Measurements from ENCODE around the gene TCF7L1. TPM values are rescaled to one million over a fixed set of nuclear protein-coding genes. Genes with fewer than 3 reads are reported as not detected.

Gene TCF7L1
- polyA plus RNA-seq, 3 donors: 0.05 to 0.09 TPM; not detected in 1

- 94% methylated on average over 3 of the region's 8 CpGs for WGBS (ENCODE audit: insufficient coverage)
- peaks cover 8% of the 10 kb centered on the region for H3K4me1 Mint-ChIP-seq
- Histone ChIP-seq H3K79me2 (ENCODE audit: insufficient read depth, low read length) (no peaks in the 10 kb centered on the region), H3K27me3 (ENCODE audit: control insufficient read depth in 2 of 2, insufficient read depth in 2 of 2, low read length in 2 of 2) (no peaks in the 10 kb centered on the region), H3K4me2 (replicated peaks; ENCODE audit: extremely low read depth, low read length, poor library complexity, severe bottlenecking) (no peak overlapping the region), H3K4me1 (ENCODE audit: control insufficient read depth in 1 of 2, insufficient read depth in 2 of 2, low read length in 2 of 2) (no peaks in the 10 kb centered on the region), H3K4me3 (replicated peaks in 1 of 3; ENCODE audit: low read depth in 2 of 3, low read length in 3 of 3) (no peak overlapping the region), H3K9me3 (replicated peaks in 1 of 2; ENCODE audit: control insufficient read depth in 1 of 2, insufficient read depth in 1 of 2, low read length in 2 of 2) (no peaks in the 10 kb centered on the region), H4K20me1 (ENCODE audit: insufficient read depth, low read length) (no peaks in the 10 kb centered on the region), H3K36me3 (replicated peaks in 1 of 2; ENCODE audit: control insufficient read depth in 1 of 2, insufficient read depth in 2 of 2, low read length in 2 of 2) (no peaks in the 10 kb centered on the region), H3K27ac (ENCODE audit: low read depth in 1 of 2, low read length in 2 of 2) (no peak overlapping the region), H3K9ac (ENCODE audit: insufficient read depth, low read length, poor library complexity, severe bottlenecking) (no peak overlapping the region), H2AFZ (ENCODE audit: insufficient read depth, low read depth, low read length, poor library complexity, severe bottlenecking) (no peak overlapping the region)
- no peak overlapping the region for H3K4me3 Mint-ChIP-seq
- H3K27ac Mint-ChIP-seq: no peak overlapping the region
- peaks cover 16 to 19% (median 16%) of the 10 kb centered on the region in 3 donors for H3K27me3 Mint-ChIP-seq (ENCODE audit: low read depth in 3 of 3)
- no peak for DNase-seq
- no peak for TF ChIP-seq CTCF (IDR thresholded peaks at IDR 0.05)
- no peaks in the 10 kb centered on the region for H3K36me3 Mint-ChIP-seq
- peaks cover 0 to 2% (median 0%) of the 10 kb centered on the region in 7 donors for H3K9me3 Mint-ChIP-seq
- intact Hi-C loops (cut with micrococcal nuclease): no loop called here
Measured at GRCh38 chr2:85240055-85240454, 106.9 kb downstream of the TCF7L1 start.

GRCh38 chr2:85242321-85242720, 109.1 kb downstream of the TCF7L1 start:
- no peaks in the 10 kb centered on the region for H3K27me3 ChIP-seq (ENCODE audit: control insufficient read depth in 2 of 2, insufficient read depth in 2 of 2, low read length in 2 of 2)
- Mint-ChIP-seq H3K9me3 (peaks cover 0 to 5% (median 0%) of the 10 kb centered on the region in 7 donors), H3K36me3 (no peaks in the 10 kb centered on the region), H3K4me1 (peaks cover 8% of the 10 kb centered on the region), H3K4me3 (no peak overlapping the region), H3K27ac (no peak overlapping the region), H3K27me3 (ENCODE audit: low read depth in 3 of 3) (peaks cover 16 to 21% (median 16%) of the 10 kb centered on the region in 3 donors)
- no peaks in the 10 kb centered on the region for H3K9me3 ChIP-seq (replicated peaks in 1 of 2; ENCODE audit: control insufficient read depth in 1 of 2, insufficient read depth in 1 of 2, low read length in 2 of 2)
- H3K36me3 ChIP-seq (replicated peaks in 1 of 2; ENCODE audit: control insufficient read depth in 1 of 2, insufficient read depth in 2 of 2, low read length in 2 of 2): no peaks in the 10 kb centered on the region
- H3K4me3 ChIP-seq (replicated peaks in 1 of 3; ENCODE audit: low read depth in 2 of 3, low read length in 3 of 3): no peak overlapping the region
- no peak overlapping the region for H3K9ac ChIP-seq (ENCODE audit: insufficient read depth, low read length, poor library complexity, severe bottlenecking)
- H3K79me2 ChIP-seq (ENCODE audit: insufficient read depth, low read length): no peaks in the 10 kb centered on the region
- no peak overlapping the region for H2AFZ ChIP-seq (ENCODE audit: insufficient read depth, low read depth, low read length, poor library complexity, severe bottlenecking)
- no peak for DNase-seq
- intact Hi-C loops (cut with micrococcal nuclease): no loop called here
- no peak overlapping the region for H3K27ac ChIP-seq (ENCODE audit: low read depth in 1 of 2, low read length in 2 of 2)
- H3K4me1 ChIP-seq (ENCODE audit: control insufficient read depth in 1 of 2, insufficient read depth in 2 of 2, low read length in 2 of 2): no peaks in the 10 kb centered on the region
- H3K4me2 ChIP-seq (replicated peaks; ENCODE audit: extremely low read depth, low read length, poor library complexity, severe bottlenecking): no peak overlapping the region
- no peaks in the 10 kb centered on the region for H4K20me1 ChIP-seq (ENCODE audit: insufficient read depth, low read length)
- WGBS (ENCODE audit: insufficient coverage): 100% methylated on average over 2 of the region's 7 CpGs
- TF ChIP-seq CTCF (IDR thresholded peaks at IDR 0.05): no peak

All from CD14-positive monocyte (primary cell).